A673 (cell line): ENCODE data around the gene ANKRD9.

Source experiments
- CTCF ChIP-seq: fragments of 300-800, 200-600 bp; sonication (generic); conservative IDR thresholded peaks from 2 replicates; pipeline ENCODE4 v1.5.1; 2017; ENCODE audit warnings: low read depth, mild to moderate bottlenecking, antibody characterized with exemption, low read length, moderate library complexity, mixed read lengths
- EZH2 ChIP-seq: fragments of 200-600 bp; sonication (generic); IDR thresholded peaks from 2 replicates; pipeline ENCODE4 v1.6.1; 2017; ENCODE audit warnings: borderline replicate concordance, low read depth, mild to moderate bottlenecking, mixed read lengths, antibody characterized with exemption, low read length; ENCODE audit not compliant: poor library complexity, severe bottlenecking

DNA sequence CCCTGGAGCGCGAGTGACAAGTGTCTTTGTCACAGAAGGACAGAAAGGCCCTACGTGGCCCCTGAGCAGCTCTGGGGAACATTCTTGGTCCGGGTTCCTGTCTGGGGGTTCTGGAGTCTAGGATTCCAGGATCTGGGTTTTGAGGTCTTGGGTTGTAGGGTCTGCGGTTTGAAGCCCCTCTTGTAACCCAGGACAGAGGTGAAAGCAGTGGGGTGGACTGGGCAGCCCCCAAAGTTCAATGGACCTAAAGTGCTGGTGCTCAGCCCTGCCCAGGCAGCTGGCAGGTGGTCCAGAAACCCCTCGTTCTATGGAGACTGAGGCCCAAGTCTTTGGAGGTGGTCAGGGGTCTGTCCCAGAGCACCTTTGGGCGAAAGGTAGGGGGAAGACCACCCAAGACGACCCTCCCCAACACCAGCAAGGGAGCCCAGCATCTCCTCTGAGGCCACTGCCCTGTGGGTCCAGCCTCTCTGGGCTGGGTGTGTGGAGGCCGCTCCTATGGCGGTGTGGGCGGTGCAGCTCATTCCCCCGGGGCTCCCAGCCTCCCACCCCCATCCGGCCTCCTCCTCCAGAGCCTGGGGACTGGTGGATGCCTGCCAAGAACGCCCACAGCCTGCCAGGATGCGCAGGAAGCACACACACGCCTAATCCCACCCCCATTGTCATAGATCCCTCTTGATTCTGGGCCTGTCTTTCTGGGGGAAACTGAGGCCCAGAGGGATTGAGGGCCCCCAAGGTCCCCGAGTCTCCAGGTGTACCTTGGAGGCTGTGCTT is 30.2 kb upstream of the ANKRD9 start:
- TF ChIP-seq CTCF (no peak), EZH2 (no peak)
